ENCODE data around the gene SCYL1. TPM values are rescaled to one million over a fixed set of nuclear protein-coding genes. Genes with fewer than 3 reads are reported as not detected.
A peak's percentile ranks its signal among the peaks of the same experiment; 100 is the strongest.

Gene SCYL1
- total RNA-seq, 1 donor from 2014 or later = 80.0 TPM

GRCh38 chr11:65491163-65491465 lies 33.8 kb upstream of the SCYL1 start:
- no peaks in the 10 kb centered on the region for H3K36me3 Mint-ChIP-seq (ENCODE audit: unreplicated experiment)
- peak overlapping the region; percentile 99 for H3K27ac Mint-ChIP-seq (ENCODE audit: unreplicated experiment)
- H3K9me3 Mint-ChIP-seq (ENCODE audit: unreplicated experiment) = peaks cover 13% of the 10 kb centered on the region
- peak overlapping the region; percentile 50 for H3K4me3 Mint-ChIP-seq (ENCODE audit: unreplicated experiment)
- peaks cover 18% of the 10 kb centered on the region for H3K27me3 Mint-ChIP-seq (ENCODE audit: unreplicated experiment)
- DNase-seq = no peak
- H3K4me1 Mint-ChIP-seq (ENCODE audit: low read depth, unreplicated experiment) = peaks cover 61% of the 10 kb centered on the region
- TF ChIP-seq CTCF (IDR thresholded peaks at IDR 0.05; ENCODE audit: partially characterized antibody, unreplicated experiment) = no peak

GRCh38 chr11:65491614-65492386 lies 33.1 kb upstream of the SCYL1 start:
- TF ChIP-seq CTCF (IDR thresholded peaks at IDR 0.05; ENCODE audit: partially characterized antibody, unreplicated experiment) = no peak
- Mint-ChIP-seq H3K4me3 (ENCODE audit: unreplicated experiment) (peak overlapping the region; percentile 78), H3K4me1 (ENCODE audit: low read depth, unreplicated experiment) (peaks cover 64% of the 10 kb centered on the region), H3K36me3 (ENCODE audit: unreplicated experiment) (no peaks in the 10 kb centered on the region), H3K27me3 (ENCODE audit: unreplicated experiment) (peaks cover 18% of the 10 kb centered on the region), H3K27ac (ENCODE audit: unreplicated experiment) (peak overlapping the region; percentile 99), H3K9me3 (ENCODE audit: unreplicated experiment) (peaks cover 17% of the 10 kb centered on the region)
- peak; percentile 52 for DNase-seq

GRCh38 chr11:65492387-65492636 lies 32.6 kb upstream of the SCYL1 start:
- DNase-seq = no peak
- peak overlapping the region; percentile 78 for H3K4me3 Mint-ChIP-seq (ENCODE audit: unreplicated experiment)
- H3K36me3 Mint-ChIP-seq (ENCODE audit: unreplicated experiment) = no peaks in the 10 kb centered on the region
- peaks cover 19% of the 10 kb centered on the region for H3K27me3 Mint-ChIP-seq (ENCODE audit: unreplicated experiment)
- TF ChIP-seq CTCF (IDR thresholded peaks at IDR 0.05; ENCODE audit: partially characterized antibody, unreplicated experiment) = no peak
- H3K4me1 Mint-ChIP-seq (ENCODE audit: low read depth, unreplicated experiment) = peaks cover 65% of the 10 kb centered on the region
- H3K27ac Mint-ChIP-seq (ENCODE audit: unreplicated experiment) = peak overlapping the region; percentile 99
- peaks cover 22% of the 10 kb centered on the region for H3K9me3 Mint-ChIP-seq (ENCODE audit: unreplicated experiment)

- Mint-ChIP-seq H3K27ac (ENCODE audit: unreplicated experiment) (peak overlapping the region; percentile 99), H3K9me3 (ENCODE audit: unreplicated experiment) (peaks cover 22% of the 10 kb centered on the region), H3K4me3 (ENCODE audit: unreplicated experiment) (peak overlapping the region; percentile 78), H3K27me3 (ENCODE audit: unreplicated experiment) (peaks cover 19% of the 10 kb centered on the region), H3K36me3 (ENCODE audit: unreplicated experiment) (no peaks in the 10 kb centered on the region), H3K4me1 (ENCODE audit: low read depth, unreplicated experiment) (peaks cover 65% of the 10 kb centered on the region)
- DNase-seq = no peak
- TF ChIP-seq CTCF (IDR thresholded peaks at IDR 0.05; ENCODE audit: partially characterized antibody, unreplicated experiment) = no peak
These were observed 32.1 kb upstream of the SCYL1 start for GRCh38 chr11:65492637-65493366.

Measured in glutamatergic neuron (in vitro differentiated cells).